ENCODE results near the gene PIM2.

DNA sequence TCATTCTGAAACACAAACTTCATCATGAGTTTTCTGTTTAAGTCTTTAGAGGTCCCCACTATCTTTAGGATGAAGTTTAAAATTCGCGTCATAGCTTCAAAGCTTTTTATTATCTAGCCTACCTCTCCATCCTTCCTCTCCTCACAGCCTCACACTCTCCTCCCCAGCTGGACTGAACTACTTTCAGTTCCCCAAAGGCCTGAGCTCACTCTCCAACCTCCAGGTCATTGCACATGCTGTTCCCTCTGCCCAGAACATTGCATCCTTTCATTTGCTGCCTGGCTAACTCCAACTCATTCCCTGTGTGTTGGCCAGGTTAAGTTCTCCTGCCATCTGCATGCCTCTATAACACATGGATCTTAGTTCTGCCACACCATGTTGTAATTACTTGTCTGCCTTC lies 41.5 kb upstream of the PIM2 start:
- TF ChIP-seq, protein P1, sequence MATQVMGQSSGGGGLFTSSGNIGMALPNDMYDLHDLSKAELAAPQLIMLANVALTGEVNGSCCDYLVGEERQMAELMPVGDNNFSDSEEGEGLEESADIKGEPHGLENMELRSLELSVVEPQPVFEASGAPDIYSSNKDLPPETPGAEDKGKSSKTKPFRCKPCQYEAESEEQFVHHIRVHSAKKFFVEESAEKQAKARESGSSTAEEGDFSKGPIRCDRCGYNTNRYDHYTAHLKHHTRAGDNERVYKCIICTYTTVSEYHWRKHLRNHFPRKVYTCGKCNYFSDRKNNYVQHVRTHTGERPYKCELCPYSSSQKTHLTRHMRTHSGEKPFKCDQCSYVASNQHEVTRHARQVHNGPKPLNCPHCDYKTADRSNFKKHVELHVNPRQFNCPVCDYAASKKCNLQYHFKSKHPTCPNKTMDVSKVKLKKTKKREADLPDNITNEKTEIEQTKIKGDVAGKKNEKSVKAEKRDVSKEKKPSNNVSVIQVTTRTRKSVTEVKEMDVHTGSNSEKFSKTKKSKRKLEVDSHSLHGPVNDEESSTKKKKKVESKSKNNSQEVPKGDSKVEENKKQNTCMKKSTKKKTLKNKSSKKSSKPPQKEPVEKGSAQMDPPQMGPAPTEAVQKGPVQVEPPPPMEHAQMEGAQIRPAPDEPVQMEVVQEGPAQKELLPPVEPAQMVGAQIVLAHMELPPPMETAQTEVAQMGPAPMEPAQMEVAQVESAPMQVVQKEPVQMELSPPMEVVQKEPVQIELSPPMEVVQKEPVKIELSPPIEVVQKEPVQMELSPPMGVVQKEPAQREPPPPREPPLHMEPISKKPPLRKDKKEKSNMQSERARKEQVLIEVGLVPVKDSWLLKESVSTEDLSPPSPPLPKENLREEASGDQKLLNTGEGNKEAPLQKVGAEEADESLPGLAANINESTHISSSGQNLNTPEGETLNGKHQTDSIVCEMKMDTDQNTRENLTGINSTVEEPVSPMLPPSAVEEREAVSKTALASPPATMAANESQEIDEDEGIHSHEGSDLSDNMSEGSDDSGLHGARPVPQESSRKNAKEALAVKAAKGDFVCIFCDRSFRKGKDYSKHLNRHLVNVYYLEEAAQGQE (IDR thresholded peaks at IDR 0.05; ENCODE audit: insufficient read depth in 1 of 2, low read depth in 2 of 2, low read length in 2 of 2): no peak
- TF ChIP-seq POLR2AphosphoS5 (IDR thresholded peaks at IDR 0.05; ENCODE audit: low read depth, low read length): no peak

Data from PFSK-1 (cell line).